BE2C (cell line): ENCODE measurements around the gene CCNA1. TPM values are rescaled to one million over a fixed set of nuclear protein-coding genes. Genes with fewer than 3 reads are reported as not detected.

ENCODE experiments used
- DNase-seq: peaks from one replicate; pipeline ENCODE4 v3.0.0-alpha.2; 2020
- H3K27me3 ChIP-seq: fragments of 250-450 bp; sonication (Bioruptor Pico); 2 replicates; pipeline ENCODE4 v1.5.1; 2020; ENCODE audit warnings: mild to moderate bottlenecking
- H3K36me3 ChIP-seq: fragments of 250-450 bp; sonication (Bioruptor Pico); 2 replicates; pipeline ENCODE4 v1.5.1; 2020; ENCODE audit warnings: mild to moderate bottlenecking
- H3K4me1 ChIP-seq: fragments of 250-450 bp; sonication (Bioruptor Pico); 2 replicates; pipeline ENCODE4 v1.5.1; 2020
- H3K4me3 ChIP-seq: 2 replicates; pipeline ENCODE4 v1.5.1; 2011; ENCODE audit warnings: low read depth, low read length
- H3K9me3 ChIP-seq: fragments of 250-450 bp; sonication (Bioruptor Pico); 2 replicates; pipeline ENCODE4 v1.5.1; 2020
- polyA plus RNA-seq: library from polyadenylated mRNA; unstranded; fragments of >200 nt; gene quantifications from one replicate; pipeline ENCODE4 v1.2.1, GENCODE V29; 2012; ENCODE audit warnings: low read depth, missing spikeins; ENCODE audit not compliant: insufficient read length, insufficient read depth
- TF ChIP-seq, protein P1 (sequence below): IDR thresholded peaks from 2 replicates; pipeline ENCODE4 v1.5.1; 2012; ENCODE audit warnings: mild to moderate bottlenecking, low read depth, low read length

Gene CCNA1
- not detected for polyA plus RNA-seq

GRCh38 chr13:36432106-36432544 is at the start of gene CCNA1:
CCNA1 (plus strand) TSS chr13:36432495; CDS start chr13:36433057, 562 bp downstream.
- TF ChIP-seq, protein P1, sequence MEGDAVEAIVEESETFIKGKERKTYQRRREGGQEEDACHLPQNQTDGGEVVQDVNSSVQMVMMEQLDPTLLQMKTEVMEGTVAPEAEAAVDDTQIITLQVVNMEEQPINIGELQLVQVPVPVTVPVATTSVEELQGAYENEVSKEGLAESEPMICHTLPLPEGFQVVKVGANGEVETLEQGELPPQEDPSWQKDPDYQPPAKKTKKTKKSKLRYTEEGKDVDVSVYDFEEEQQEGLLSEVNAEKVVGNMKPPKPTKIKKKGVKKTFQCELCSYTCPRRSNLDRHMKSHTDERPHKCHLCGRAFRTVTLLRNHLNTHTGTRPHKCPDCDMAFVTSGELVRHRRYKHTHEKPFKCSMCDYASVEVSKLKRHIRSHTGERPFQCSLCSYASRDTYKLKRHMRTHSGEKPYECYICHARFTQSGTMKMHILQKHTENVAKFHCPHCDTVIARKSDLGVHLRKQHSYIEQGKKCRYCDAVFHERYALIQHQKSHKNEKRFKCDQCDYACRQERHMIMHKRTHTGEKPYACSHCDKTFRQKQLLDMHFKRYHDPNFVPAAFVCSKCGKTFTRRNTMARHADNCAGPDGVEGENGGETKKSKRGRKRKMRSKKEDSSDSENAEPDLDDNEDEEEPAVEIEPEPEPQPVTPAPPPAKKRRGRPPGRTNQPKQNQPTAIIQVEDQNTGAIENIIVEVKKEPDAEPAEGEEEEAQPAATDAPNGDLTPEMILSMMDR, result no peak
- DNase-seq, result peak; percentile 58
- peaks cover 9% of the 10 kb centered on the region for H3K4me1 ChIP-seq
- H3K4me3 ChIP-seq, result peak within 1 kb of the TSS; percentile 55
- H3K36me3 ChIP-seq, result no peaks in the 10 kb centered on the region
- no peaks in the 10 kb centered on the region for H3K9me3 ChIP-seq
- peaks cover 60% of the 10 kb centered on the region for H3K27me3 ChIP-seq

DNA sequence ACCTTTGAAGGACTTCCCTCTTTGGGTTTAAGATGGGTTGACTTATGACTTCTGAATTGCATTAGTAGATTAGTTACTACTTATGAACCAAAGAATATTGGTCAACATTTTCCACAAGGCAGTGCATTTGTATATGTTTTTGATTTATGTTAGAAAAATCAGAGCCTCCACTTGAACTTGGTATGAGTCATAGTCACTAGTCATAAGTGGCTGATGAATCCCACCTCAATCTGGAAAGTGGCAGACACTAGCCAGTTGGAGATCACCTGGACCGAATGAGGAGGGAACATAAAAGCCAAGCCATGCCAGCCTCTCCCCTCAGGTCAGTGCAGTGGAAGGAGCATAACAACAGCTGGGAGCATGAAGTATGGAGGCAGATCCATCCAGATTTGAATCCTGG is 46.8 kb upstream of the CCNA1 start:
- no peak overlapping the region for H3K4me3 ChIP-seq
- no peaks in the 10 kb centered on the region for H3K36me3 ChIP-seq
- H3K9me3 ChIP-seq, result no peaks in the 10 kb centered on the region
- peaks cover 26% of the 10 kb centered on the region for H3K27me3 ChIP-seq
- H3K4me1 ChIP-seq, result no peaks in the 10 kb centered on the region
- TF ChIP-seq, protein P1, result no peak
- no peak for DNase-seq

DNA sequence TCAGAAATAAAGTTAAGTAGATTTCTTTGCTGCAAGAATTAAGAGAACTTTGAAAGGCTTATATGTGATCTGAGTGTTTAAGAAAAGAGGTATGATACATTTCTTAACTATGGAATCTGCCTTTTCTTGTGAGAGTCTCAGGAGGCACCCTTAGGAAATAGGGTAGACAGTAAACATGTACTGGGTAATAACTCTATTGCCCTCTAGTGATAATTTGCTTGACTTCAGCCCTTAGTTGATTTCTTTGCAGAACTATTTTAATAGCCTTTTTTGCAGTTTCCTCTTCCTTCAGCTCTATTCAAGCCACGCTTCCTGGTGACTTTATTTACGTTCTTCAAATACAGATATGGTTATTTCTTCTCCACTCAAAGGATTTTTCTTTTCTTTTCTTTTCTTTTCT is 37.0 kb upstream of the CCNA1 start:
- DNase-seq, result no peak

GRCh38 chr13:36405151-36405550 is 27.1 kb upstream of the CCNA1 start:
- TF ChIP-seq, protein P1, result no peak
- no peaks in the 10 kb centered on the region for H3K4me1 ChIP-seq
- no peak for DNase-seq
- no peaks in the 10 kb centered on the region for H3K36me3 ChIP-seq
- no peaks in the 10 kb centered on the region for H3K9me3 ChIP-seq
- no peak overlapping the region for H3K4me3 ChIP-seq
- H3K27me3 ChIP-seq, result peaks cover 14% of the 10 kb centered on the region

More for the DNA sequence above, 37.0 kb upstream of the CCNA1 start:
- H3K9me3 ChIP-seq, result peaks cover 2% of the 10 kb centered on the region; the same call in 1 of the 2 replicates
- H3K36me3 ChIP-seq, result no peaks in the 10 kb centered on the region
- no peaks in the 10 kb centered on the region for H3K4me1 ChIP-seq
- no peak overlapping the region for H3K4me3 ChIP-seq
- H3K27me3 ChIP-seq, result peaks cover 5% of the 10 kb centered on the region
- TF ChIP-seq, protein P1, result no peak

DNA sequence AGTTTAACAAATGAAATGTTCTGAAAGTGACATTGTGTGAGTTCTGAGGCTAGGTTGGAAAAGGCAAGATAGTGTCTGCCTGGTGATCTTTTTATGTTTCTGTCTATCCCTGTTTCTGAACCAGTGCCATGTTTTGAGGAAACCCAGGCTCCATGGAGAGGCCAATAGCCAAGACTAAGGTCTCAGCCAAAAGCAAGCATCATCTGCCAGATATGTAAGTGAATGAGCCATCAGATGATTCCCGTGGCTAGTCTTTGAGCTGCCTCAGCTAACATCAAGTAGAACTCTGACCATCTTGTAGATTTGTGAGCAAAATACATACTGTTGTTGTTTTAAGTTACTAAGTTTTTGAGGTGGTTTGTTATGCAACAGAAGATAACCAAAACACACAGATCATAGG is 19.6 kb upstream of the CCNA1 start:
- H3K36me3 ChIP-seq, result no peaks in the 10 kb centered on the region
- no peaks in the 10 kb centered on the region for H3K4me1 ChIP-seq
- TF ChIP-seq, protein P1, result no peak
- peaks cover 27% of the 10 kb centered on the region for H3K27me3 ChIP-seq
- H3K4me3 ChIP-seq, result no peak overlapping the region
- H3K9me3 ChIP-seq, result no peaks in the 10 kb centered on the region
- DNase-seq, result no peak

DNA sequence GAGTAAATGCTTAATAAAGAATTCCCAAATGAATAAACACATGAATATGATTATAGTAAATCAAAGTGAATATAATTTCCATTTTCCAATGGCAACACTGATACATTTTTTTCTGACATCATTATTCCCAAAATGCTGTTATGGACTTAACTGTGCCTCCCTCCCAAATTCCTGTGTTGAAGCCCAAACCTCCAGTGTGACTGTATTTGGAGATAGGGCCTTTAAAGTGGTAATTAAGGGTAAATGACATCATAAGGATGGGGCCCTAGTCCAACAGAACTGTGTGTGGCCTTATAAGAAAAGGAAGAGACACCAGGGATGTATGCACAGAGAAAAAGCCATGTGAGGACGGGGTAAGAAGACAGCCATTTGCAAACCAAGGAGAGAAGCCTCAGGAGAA is 19.1 kb upstream of the CCNA1 start:
- no peak overlapping the region for H3K4me3 ChIP-seq
- no peaks in the 10 kb centered on the region for H3K4me1 ChIP-seq

More for the DNA sequence above, 19.1 kb upstream of the CCNA1 start:
- Histone ChIP-seq H3K9me3 (no peaks in the 10 kb centered on the region), H3K27me3 (peaks cover 28% of the 10 kb centered on the region), H3K36me3 (no peaks in the 10 kb centered on the region)
- DNase-seq, result no peak
- TF ChIP-seq, protein P1, result no peak
